A673 (cell line): ENCODE data around the gene TEKT2. TPM values are rescaled to one million over a fixed set of nuclear protein-coding genes. Genes with fewer than 3 reads are reported as not detected.

Experiments
- BruUV-seq: library from RNA; stranded (reverse); fragments of 400-500 nt; replicated peaks from 2 replicates; lab custom pipeline; 2021; lab: Mats Ljungman, UMichigan
- CTCF ChIA-PET: fragments of 300-600 bp; sonication (Branson Sonifier 250); formaldehyde crosslinking; loops from one replicate; lab custom pipeline; 2022; ENCODE audit warnings: antibody characterized with exemption; lab: Charles Lee
- POLR2A ChIA-PET: fragments of 300-600 bp; sonication (Branson Sonifier 250); formaldehyde crosslinking; loops from one replicate; lab custom pipeline; 2022; ENCODE audit warnings: antibody characterized with exemption; ENCODE audit not compliant: low non-redundant PET; lab: Charles Lee
- DNase-seq: peaks from one replicate; pipeline ENCODE4 v3.0.0-alpha.2; 2015; ENCODE audit warnings: low spot score
- H3K27ac ChIP-seq: fragments of 200-600 bp; sonication (generic); 2 replicates; pipeline ENCODE4 v1.5.1; 2016; ENCODE audit warnings: mixed run types, low read depth, mild to moderate bottlenecking, mixed read lengths, antibody characterized with exemption, low read length; ENCODE audit not compliant: poor library complexity, severe bottlenecking
- H3K27me3 ChIP-seq: fragments of 200-600 bp; sonication (generic); replicated peaks from 2 replicates; pipeline ENCODE4 v1.6.1; 2017; ENCODE audit warnings: mixed run types, low read depth, mild to moderate bottlenecking, mixed read lengths, antibody characterized with exemption, low read length; ENCODE audit not compliant: insufficient read depth, poor library complexity
- H3K36me3 ChIP-seq: fragments of 200-600 bp; sonication (generic); 2 replicates; pipeline ENCODE4 v1.6.1; 2016; ENCODE audit warnings: mixed run types, mild to moderate bottlenecking, mixed read lengths, antibody characterized with exemption, low read length; ENCODE audit not compliant: insufficient read depth, poor library complexity, severe bottlenecking
- H3K4me1 ChIP-seq: fragments of 200-600 bp; sonication (generic); 2 replicates; pipeline ENCODE4 v1.6.1; 2017; ENCODE audit warnings: mixed run types, mild to moderate bottlenecking, mixed read lengths, antibody characterized with exemption, low read length; ENCODE audit not compliant: insufficient read depth, poor library complexity, severe bottlenecking
- H3K4me3 ChIP-seq: fragments of 200-600 bp; sonication (generic); 2 replicates; pipeline ENCODE4 v1.5.1; 2016; ENCODE audit warnings: low read depth, mixed run types, mild to moderate bottlenecking, mixed read lengths, low read length; ENCODE audit not compliant: poor library complexity, severe bottlenecking
- H3K9me3 ChIP-seq: fragments of 200-600 bp; sonication (generic); 2 replicates; pipeline ENCODE4 v1.6.1; 2016; ENCODE audit warnings: mixed run types, low read depth, mild to moderate bottlenecking, mixed read lengths, antibody characterized with exemption, low read length; ENCODE audit not compliant: poor library complexity, severe bottlenecking
- EZH2 ChIP-seq: fragments of 200-600 bp; sonication (generic); IDR thresholded peaks from 2 replicates; pipeline ENCODE4 v1.6.1; 2017; ENCODE audit warnings: borderline replicate concordance, low read depth, mild to moderate bottlenecking, mixed read lengths, antibody characterized with exemption, low read length; ENCODE audit not compliant: poor library complexity, severe bottlenecking
- intact Hi-C: fragments of 100-400 bp; cut with micrococcal nuclease; formaldehyde crosslinking; loops from one replicate; pipeline ENCODE4 v1.10.0; 2022; ENCODE audit not compliant: unreplicated experiment
- total RNA-seq: library from RNA; stranded (reverse); gene quantifications from 2 replicates; pipeline ENCODE4 v1.2.3, GENCODE V29; 2021
- TF ChIP-seq, protein P1 (sequence below): fragments of 300-800, 200-600 bp; sonication (generic); conservative IDR thresholded peaks from 2 replicates; pipeline ENCODE4 v1.5.1; 2017; ENCODE audit warnings: low read depth, mild to moderate bottlenecking, antibody characterized with exemption, low read length, moderate library complexity, mixed read lengths

The TEKT2 gene
- total RNA-seq, 1 experiment from 2014 or later = 2.8 TPM

DNA sequence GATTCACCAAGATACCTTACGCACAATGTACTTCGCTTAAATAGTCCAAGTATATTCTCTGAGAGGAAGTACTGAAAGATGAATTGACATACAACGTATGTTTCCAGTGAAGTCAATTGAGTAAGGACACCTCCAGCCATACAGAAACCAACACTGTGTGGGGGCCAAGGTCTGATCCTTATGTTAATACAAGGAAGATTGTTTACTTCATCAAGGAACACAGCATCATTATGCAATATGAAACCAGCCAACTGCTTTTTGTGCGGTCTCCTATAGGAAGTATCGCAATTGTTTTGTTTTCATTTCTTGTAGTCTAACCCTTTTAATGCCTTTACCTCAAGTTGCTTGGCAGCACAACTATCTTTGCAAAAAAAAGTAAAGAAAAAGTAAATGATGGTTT is 28.2 kb upstream of the TEKT2 start:
- intact Hi-C loops = no loop called here
- TF ChIP-seq, protein P1, sequence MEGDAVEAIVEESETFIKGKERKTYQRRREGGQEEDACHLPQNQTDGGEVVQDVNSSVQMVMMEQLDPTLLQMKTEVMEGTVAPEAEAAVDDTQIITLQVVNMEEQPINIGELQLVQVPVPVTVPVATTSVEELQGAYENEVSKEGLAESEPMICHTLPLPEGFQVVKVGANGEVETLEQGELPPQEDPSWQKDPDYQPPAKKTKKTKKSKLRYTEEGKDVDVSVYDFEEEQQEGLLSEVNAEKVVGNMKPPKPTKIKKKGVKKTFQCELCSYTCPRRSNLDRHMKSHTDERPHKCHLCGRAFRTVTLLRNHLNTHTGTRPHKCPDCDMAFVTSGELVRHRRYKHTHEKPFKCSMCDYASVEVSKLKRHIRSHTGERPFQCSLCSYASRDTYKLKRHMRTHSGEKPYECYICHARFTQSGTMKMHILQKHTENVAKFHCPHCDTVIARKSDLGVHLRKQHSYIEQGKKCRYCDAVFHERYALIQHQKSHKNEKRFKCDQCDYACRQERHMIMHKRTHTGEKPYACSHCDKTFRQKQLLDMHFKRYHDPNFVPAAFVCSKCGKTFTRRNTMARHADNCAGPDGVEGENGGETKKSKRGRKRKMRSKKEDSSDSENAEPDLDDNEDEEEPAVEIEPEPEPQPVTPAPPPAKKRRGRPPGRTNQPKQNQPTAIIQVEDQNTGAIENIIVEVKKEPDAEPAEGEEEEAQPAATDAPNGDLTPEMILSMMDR = no peak
- no peak for TF ChIP-seq EZH2
- POLR2A ChIA-PET = no interaction called here
- Histone ChIP-seq H3K27me3 (no peaks in the 10 kb centered on the region), H3K4me1 (no peaks in the 10 kb centered on the region), H3K36me3 (no peaks in the 10 kb centered on the region), H3K9me3 (no peaks in the 10 kb centered on the region), H3K27ac (no peak overlapping the region), H3K4me3 (no peak overlapping the region)
- CTCF ChIA-PET = no interaction called here
- BruUV-seq = no TSS peak
- no peak for DNase-seq

DNA sequence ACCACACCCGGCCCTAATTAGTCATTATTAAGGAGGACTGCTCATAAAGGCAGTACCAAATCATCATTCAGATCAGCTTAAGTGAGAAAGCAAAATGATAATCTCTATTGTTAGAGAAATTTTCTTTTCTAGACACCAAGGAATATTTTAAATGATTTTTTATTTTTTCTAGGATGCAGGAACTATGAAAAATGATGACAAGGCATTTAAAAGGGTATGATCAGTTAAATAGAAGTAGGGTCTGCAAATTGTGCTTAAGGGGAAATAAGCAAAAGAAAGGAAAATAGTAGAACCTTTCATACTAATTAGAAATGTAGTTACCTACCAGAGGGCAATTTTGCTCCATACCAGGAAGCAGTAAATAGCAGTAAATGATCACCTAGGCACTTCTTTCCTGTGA is 21.6 kb upstream of the TEKT2 start:
- TF ChIP-seq EZH2 = no peak
- TF ChIP-seq, protein P1 = no peak
- no peak overlapping the region for H3K4me3 ChIP-seq
- no peaks in the 10 kb centered on the region for H3K36me3 ChIP-seq
- H3K27ac ChIP-seq = no peak overlapping the region
- CTCF ChIA-PET = no interaction called here
- H3K4me1 ChIP-seq = no peaks in the 10 kb centered on the region
- POLR2A ChIA-PET = no interaction called here
- DNase-seq = no peak
- intact Hi-C loops = no loop called here
- BruUV-seq = no TSS peak
- H3K9me3 ChIP-seq = no peaks in the 10 kb centered on the region
- no peaks in the 10 kb centered on the region for H3K27me3 ChIP-seq

DNA sequence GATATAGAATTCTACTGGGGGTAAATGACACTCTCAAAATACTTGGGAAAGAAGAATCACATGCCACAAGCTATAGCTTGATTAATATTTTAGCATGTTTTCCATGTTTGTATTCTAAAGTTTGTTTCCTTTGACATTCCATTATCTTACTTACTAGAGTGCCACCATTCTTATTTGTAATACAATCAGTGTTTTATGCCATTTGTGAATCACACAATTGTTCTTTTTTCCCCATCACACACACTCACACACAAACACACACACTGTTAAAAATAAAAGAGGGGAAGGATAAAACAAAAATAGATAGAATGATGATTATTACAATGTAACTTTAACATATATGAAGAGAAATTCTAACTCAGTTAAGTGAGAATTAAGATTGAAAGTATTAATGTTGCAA is 16.0 kb upstream of the TEKT2 start:
- ChIA-PET POLR2A (no interaction called here), CTCF (no interaction called here)
- intact Hi-C loops = no loop called here
- H3K36me3 ChIP-seq = no peaks in the 10 kb centered on the region
- no peak overlapping the region for H3K4me3 ChIP-seq
- H3K9me3 ChIP-seq = no peaks in the 10 kb centered on the region
- no peaks in the 10 kb centered on the region for H3K4me1 ChIP-seq
- TF ChIP-seq, protein P1 = no peak
- TF ChIP-seq EZH2 = no peak
- H3K27me3 ChIP-seq = no peaks in the 10 kb centered on the region
- DNase-seq = no peak
- no peak overlapping the region for H3K27ac ChIP-seq
- BruUV-seq = no TSS peak
